IPS-18a (cell line): ENCODE data around the gene RUFY2.
"Not testable (repeated sequence)": the region's sequence is repeated elsewhere in the genome, so short reads cannot be mapped to it uniquely, and the experiment has no call there.

Source experiments
- H3K27ac ChIP-seq: one replicate; pipeline ENCODE4 v1.5.1; 2013; ENCODE audit warnings: low read length
- H3K27me3 ChIP-seq: one replicate; pipeline ENCODE4 v1.6.1; 2013; ENCODE audit warnings: mild to moderate bottlenecking, low read length; ENCODE audit not compliant: control insufficient read depth, insufficient read depth
- H3K36me3 ChIP-seq: one replicate; pipeline ENCODE4 v1.6.1; 2013; ENCODE audit warnings: low read depth, low read length; ENCODE audit not compliant: control insufficient read depth
- H3K4me1 ChIP-seq: one replicate; pipeline ENCODE4 v1.6.1; 2013; ENCODE audit warnings: low read depth, low read length; ENCODE audit not compliant: control insufficient read depth
- H3K4me3 ChIP-seq: one replicate; pipeline ENCODE4 v1.5.1; 2013; ENCODE audit warnings: low read length
- H3K9ac ChIP-seq: one replicate; pipeline ENCODE4 v1.6.1; 2013; ENCODE audit warnings: mild to moderate bottlenecking, low read length, moderate library complexity
- H3K9me3 ChIP-seq: one replicate; pipeline ENCODE4 v1.6.1; 2013; ENCODE audit warnings: low read depth, low read length; ENCODE audit not compliant: control insufficient read depth

Gene RUFY2

DNA sequence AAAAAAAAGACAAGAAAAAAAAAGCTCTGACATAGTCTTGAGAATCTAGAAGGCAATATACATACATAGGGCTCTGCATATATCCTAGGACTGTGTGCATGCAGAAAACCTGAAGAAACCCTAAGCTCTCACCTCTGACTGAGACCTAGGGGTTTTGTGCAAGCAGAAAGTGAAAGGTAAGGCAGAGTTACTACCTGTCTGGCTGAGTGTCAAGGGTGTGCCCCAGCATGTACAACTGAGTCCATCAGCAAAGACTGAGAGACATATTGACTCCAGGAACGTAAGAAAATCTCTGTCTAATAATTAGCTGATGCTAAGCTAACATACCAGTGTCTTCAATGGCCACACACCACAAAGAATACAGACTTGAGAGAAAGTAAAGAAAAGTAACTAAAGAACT, 91.5 kb downstream of the RUFY2 start:
- Histone ChIP-seq H3K27ac (no peak overlapping the region), H3K27me3 (no peaks in the 10 kb centered on the region), H3K9ac (no peak overlapping the region), H3K36me3 (no peaks in the 10 kb centered on the region), H3K9me3 (peaks cover 5% of the 10 kb centered on the region), H3K4me3 (no peak overlapping the region), H3K4me1 (no peaks in the 10 kb centered on the region)

DNA sequence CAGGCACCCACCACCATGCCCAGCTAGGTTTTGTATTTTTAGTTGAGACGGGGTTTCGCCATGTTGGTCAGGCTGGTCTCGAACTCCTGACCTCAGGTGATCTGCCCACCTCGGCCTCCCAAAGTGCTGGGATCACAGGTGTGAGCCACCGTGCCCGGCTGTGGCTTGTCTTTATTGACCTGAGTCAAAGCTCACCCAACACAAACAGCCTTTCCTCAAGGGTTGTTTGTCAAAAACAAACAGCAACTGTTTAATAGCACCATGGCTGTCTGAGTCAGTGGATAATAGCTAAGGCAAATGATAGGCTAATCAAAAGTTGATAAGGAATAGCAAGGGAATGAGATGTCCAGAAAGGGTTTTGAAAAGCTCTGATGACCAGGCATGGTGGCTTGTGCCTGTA, 92.1 kb downstream of the RUFY2 start:
- H3K27ac ChIP-seq, H3K4me3 ChIP-seq, H3K9ac ChIP-seq, H3K9me3 ChIP-seq, H3K4me1 ChIP-seq, H3K36me3 ChIP-seq, H3K27me3 ChIP-seq: not testable (repeated sequence)

DNA sequence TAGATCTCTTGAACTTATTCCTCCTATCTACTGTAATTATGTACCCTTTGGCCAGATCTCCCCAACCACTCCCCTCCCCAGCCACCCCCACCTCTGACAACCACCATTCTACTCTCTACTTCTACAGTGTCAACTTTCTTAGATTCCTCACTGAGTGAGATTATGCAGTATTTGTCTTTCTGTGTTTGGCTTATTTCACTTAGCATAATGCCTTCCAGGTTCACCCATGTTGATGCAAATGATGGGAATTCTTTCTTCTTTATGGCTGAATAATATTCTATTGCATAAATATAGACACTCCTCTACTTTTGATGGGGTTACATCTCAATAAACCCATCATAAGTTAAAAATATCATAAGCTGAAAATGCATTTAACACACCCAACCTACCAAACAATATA, 96.5 kb downstream of the RUFY2 start:
- no peaks in the 10 kb centered on the region for H3K36me3 ChIP-seq

DNA sequence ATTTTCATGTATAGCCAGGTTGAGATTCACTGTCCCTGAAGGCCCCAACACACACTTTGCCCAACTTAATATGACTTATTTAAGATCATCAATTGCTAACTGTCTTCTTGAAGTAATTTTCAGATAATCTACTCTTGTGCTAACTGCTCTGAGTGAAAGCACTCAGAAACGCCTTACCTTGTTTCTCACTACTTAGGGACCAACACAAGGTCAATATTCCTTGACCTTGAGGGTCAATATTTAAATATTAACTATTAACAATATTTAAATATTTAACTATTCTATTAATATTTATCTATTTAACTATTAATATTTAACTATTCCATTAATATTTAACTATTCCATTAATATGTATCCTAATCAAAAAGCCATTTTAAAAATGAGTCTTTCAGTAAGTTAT, 101.2 kb downstream of the RUFY2 start:
- H3K27ac ChIP-seq = no peak overlapping the region
- peaks cover 5% of the 10 kb centered on the region for H3K4me1 ChIP-seq
- H3K27me3 ChIP-seq = no peaks in the 10 kb centered on the region
- no peak overlapping the region for H3K9ac ChIP-seq
- no peak overlapping the region for H3K4me3 ChIP-seq
- H3K9me3 ChIP-seq = no peaks in the 10 kb centered on the region
- H3K36me3 ChIP-seq = no peaks in the 10 kb centered on the region

More for the DNA sequence above, 96.5 kb downstream of the RUFY2 start:
- Histone ChIP-seq H3K9ac (no peak overlapping the region), H3K27me3 (no peaks in the 10 kb centered on the region), H3K4me3 (no peak overlapping the region), H3K9me3 (no peaks in the 10 kb centered on the region), H3K4me1 (peaks cover 5% of the 10 kb centered on the region), H3K27ac (no peak overlapping the region)

DNA sequence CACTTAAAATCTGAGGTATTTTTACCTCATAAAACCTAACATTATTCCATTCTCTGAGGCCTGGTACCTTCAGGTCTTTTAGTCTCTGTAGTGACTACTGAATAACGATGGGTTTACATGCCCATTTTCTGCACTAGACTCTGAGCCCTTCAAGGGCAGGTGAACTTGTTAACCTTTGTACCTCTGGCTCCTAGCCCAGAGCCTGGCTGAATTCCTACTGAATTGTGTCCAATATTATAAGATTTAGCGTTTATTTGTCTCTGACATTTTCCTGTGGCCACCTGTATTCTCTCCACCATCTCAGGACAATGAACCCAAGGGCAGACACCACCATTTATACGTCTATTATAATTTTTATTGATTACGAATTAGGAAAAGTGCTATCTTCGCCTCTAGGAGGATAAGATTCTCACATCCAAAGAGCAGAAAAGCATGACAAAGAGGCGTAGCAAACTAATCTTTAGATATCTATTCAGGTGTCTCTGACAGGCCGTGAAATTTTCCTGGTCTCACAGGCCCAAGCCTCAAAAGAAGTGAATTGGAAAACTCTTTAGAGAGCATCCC, 103.1 kb downstream of the RUFY2 start:
- Histone ChIP-seq H3K9me3 (no peaks in the 10 kb centered on the region), H3K4me3 (no peak overlapping the region), H3K36me3 (no peaks in the 10 kb centered on the region), H3K27me3 (no peaks in the 10 kb centered on the region), H3K9ac (no peak overlapping the region), H3K27ac (no peak overlapping the region), H3K4me1 (peaks cover 5% of the 10 kb centered on the region)

DNA sequence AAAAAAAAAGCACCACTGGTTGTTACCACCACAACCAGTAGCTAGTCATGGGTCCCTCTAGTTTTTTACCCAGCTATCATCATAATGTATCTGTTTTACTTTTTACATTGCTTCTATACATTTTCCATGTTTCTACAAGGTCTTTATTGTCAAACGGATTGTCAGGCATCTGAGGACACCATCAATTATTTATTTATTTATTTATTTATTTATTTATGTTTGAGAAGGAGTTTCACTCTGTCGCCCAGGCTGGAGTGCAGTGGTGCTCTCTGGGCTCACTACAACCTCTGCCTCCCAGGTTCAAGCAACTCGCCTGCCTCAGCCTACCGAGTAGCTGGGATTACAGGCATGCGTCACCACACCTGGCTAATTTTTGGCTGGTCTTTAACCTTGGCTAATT, 104.2 kb downstream of the RUFY2 start:
- Histone ChIP-seq H3K27me3 (no peaks in the 10 kb centered on the region), H3K4me3 (no peak overlapping the region), H3K36me3 (no peaks in the 10 kb centered on the region), H3K9ac (no peak overlapping the region), H3K4me1 (peaks cover 5% of the 10 kb centered on the region), H3K9me3 (no peaks in the 10 kb centered on the region), H3K27ac (no peak overlapping the region)

DNA sequence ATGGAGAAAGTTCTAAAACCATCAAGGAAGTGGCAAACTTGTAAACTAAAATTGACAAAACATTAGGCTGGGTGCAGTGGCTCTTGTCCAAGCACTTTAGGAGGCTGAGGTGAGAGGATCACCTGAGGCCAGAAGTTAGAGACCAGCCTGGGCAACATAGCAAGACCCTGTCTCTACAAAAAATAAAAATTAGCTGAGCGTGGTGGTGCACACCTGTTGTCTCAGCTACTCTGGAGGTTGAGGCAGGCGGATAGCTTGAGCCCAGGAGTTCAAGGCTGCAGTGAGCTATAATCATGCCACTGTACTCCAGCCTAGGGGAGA, 104.6 kb downstream of the RUFY2 start:
- Histone ChIP-seq H3K36me3 (no peaks in the 10 kb centered on the region), H3K27me3 (no peaks in the 10 kb centered on the region), H3K27ac (no peak overlapping the region), H3K4me3 (no peak overlapping the region), H3K9ac (no peak overlapping the region), H3K9me3 (no peaks in the 10 kb centered on the region), H3K4me1 (peaks cover 5% of the 10 kb centered on the region)

DNA sequence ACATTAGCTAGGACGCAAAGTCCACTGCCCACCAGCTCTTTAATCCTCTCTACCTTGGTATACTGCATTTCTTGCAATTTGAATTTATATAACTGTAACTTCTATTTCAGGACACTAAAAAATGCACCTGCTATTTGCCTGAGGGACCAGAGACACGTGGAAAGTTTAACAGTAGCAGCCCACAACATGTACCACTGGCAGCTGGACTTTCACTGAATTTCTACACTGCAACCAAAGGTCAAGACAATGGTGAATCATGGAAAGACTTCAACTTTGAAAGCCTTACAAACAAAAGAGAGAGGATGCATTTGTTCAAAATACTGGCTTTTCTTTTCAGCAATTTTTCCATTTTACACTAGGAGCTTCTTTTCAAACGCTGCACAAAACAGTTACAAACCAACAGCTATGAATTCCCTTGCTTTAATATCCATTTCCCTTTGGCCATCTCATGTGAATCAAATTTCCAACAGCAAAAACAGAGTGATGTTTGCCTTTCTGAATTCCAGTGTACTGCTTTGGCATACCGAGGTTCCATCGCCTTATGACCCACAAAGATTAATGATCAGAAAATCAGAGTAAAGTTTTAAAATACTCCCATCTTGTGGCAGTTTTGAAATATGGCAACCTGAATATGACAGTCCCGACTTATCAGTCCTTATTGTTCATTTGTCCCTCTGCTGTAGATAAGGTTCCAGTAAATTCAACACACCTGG, 105.1 kb downstream of the RUFY2 start:
- Histone ChIP-seq H3K27ac (no peak overlapping the region), H3K4me1 (peaks cover 5% of the 10 kb centered on the region), H3K4me3 (no peak overlapping the region)

DNA sequence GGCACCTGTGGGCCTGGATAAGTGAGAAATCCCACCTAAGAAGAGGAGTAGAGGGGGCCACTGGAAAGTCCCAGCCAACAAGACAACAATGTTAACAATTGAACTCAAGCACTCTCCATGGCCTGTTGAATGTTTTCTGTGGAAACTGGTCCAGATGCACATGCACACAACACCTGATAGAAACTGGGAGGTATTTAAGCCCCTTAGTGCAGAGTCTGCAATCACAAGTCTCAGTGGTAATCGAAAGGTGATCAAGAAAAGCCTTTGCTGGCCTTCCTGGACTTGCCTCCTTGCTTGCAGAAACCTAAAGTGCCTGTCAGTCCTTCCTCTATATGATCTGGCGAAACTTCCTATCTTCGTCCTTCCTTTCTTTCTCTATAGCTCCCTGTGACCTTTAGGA, 105.8 kb downstream of the RUFY2 start:
- no peak overlapping the region for H3K9ac ChIP-seq
- H3K27ac ChIP-seq = no peak overlapping the region
- H3K4me3 ChIP-seq = no peak overlapping the region

More for the DNA sequence above, 105.1 kb downstream of the RUFY2 start:
- no peak overlapping the region for H3K9ac ChIP-seq
- H3K36me3 ChIP-seq = no peaks in the 10 kb centered on the region
- no peaks in the 10 kb centered on the region for H3K9me3 ChIP-seq
- no peaks in the 10 kb centered on the region for H3K27me3 ChIP-seq

DNA sequence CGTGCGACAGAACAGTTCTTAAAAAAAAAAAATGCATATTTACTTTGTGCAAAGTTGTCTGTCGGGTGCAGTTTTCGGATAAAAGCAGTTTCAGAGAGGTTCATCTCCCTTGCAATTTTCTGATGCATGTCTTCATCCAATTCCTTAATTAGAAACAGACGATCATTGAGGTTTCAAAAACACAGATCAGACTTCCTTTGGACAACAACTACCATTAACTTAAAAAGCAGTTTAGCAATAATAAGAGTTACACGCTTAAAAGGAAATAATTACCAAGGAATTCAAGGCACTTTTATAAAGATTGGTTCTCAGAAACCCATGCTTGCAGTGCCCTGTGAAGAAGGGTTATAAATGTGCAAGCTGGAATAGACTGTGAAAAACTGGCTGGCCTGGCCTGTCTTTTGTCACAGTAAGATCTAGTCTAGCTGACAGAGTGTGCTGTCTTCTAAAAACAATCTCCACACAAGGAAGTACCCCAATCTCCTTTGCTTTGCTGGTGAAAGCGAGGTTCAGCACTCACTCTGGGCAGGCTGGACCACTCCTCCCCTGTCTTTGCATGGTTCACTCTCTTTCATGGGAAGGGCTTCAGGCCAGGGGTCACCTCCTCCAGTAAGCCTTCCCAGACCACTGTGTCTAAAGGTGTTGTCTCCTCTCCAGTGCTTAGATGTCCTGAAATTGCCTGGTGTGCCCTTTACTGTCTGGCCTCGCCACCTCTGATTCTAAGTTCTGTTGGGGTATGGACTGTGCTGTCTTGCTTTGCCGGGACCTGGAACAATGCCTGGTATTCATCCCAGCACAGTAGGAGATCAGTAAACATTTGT, 110.0 kb downstream of the RUFY2 start:
- no peaks in the 10 kb centered on the region for H3K9me3 ChIP-seq
- no peak overlapping the region for H3K9ac ChIP-seq

More for the DNA sequence above, 105.8 kb downstream of the RUFY2 start:
- no peaks in the 10 kb centered on the region for H3K27me3 ChIP-seq
- no peaks in the 10 kb centered on the region for H3K4me1 ChIP-seq
- no peaks in the 10 kb centered on the region for H3K36me3 ChIP-seq
- H3K9me3 ChIP-seq = no peaks in the 10 kb centered on the region

More for the DNA sequence above, 110.0 kb downstream of the RUFY2 start:
- Histone ChIP-seq H3K27me3 (no peaks in the 10 kb centered on the region), H3K4me3 (no peak overlapping the region), H3K4me1 (no peaks in the 10 kb centered on the region), H3K27ac (no peak overlapping the region), H3K36me3 (no peaks in the 10 kb centered on the region)
